SKM-1 treated with dmso at 0.1 percent for 144 hours (cell line): ENCODE results near the gene MRPL55.

Source experiments
- DNase-seq: peaks from one replicate; lab custom pipeline; 2025; ENCODE audit not compliant: unreplicated experiment; lab: John Stamatoyannopoulos, UW

MRPL55 gene

DNA sequence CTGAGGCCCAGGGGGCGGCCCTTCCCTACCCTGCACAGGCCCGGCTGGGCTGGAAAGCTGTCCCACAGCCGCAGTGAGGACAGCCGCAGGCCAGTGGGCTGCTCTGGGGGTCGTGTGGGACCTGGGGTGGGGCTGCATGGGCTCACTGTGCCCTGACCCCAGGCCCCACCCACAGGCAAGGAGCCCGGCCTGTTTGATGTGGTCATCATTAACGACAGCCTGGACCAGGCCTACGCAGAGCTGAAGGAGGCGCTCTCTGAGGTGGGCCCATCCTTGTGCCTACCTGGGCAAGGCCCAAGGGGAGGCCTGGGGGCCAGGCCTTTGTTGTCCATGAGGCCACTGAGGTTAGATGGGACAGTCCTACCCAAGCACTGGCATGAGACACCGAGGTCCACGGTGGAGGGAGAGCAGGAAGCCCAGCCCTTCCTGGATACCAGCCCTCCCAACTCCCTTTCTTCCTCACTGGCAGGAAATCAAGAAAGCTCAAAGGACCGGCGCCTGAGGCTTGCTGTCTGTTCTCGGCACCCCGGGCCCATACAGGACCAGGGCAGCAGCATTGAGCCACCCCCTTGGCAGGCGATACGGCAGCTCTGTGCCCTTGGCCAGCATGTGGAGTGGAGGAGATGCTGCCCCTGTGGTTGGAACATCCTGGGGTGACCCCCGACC, 39.2 kb upstream of the MRPL55 start:
- no peak for DNase-seq

DNA sequence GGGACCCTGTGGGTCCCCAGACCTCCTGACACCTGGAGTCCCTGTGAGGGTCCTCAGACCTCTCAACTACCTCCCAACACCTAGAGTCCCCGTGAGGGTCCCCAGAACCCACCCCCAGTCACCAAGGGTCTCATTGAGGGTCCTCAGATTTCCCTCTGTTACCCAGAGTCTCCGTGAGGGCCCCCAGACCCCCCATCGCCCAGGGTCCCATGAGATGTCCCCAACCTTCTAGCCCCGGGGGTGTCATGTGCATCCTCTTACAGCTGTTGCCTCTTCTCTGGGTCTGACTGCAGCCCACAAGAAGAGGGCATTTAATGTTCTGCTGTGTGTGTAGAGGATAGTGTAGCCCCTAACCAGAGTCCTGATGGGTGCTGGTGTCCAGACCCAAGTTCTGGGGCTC, 38.7 kb upstream of the MRPL55 start:
- no peak for DNase-seq

DNA sequence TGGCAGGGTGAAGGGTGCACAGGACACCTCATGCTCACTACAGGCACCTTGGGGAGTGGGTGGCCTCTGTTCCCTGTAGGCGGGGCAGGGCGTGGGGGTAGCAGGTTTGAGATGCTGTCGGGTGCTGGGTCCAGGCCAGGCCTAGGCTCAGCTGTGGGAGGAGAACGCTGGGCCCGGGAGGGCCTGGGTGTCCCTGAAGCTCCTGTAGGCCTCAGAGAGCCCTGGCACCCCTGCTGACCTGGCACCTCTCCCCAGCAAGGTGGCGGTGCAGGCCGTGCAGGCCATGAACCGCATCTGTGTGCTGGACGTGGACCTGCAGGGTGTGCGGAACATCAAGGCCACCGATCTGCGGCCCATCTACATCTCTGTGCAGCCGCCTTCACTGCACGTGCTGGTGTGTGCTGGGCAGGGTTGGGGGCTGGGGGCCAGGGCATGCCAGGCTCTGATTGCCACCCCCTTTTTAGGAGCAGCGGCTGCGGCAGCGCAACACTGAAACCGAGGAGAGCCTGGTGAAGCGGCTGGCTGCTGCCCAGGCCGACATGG, 38.1 kb upstream of the MRPL55 start:
- no peak for DNase-seq

DNA sequence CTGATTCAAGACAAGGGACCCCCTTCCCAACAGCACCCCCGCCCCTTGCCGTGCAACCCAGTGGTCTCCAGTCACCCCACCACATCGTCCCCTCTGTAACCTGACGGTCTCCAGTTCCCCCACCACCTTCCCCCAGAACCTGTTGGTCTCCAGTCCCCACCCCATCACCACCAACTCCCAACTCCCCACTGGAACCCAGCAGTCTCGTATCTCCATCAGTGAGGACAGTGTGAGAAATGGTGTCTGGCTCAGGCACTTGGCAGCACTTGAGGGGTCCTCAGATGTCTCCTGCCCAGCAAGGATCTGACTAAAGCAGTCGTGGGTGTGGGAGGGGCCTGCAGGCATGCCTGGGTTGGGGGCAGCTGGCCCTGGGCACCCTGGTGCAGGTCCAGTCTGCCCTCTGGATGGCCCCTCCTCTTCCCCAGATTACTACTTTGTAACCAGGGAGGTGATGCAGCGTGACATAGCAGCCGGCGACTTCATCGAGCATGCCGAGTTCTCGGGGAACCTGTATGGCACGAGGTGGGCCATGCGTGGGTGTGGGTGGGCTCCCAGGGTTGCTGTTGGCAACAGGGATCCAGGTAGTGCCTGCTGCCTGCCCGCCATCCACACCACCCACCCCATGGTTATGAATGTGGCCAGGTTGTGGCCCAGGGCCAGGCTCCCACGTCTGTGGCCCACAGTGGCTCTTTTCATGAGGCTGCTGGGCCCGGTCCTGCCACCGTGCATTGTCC, 37.5 kb upstream of the MRPL55 start:
- no peak for DNase-seq

GRCh38 chr1:228145463-228146416, 36.6 kb upstream of the MRPL55 start:
- no peak for DNase-seq

DNA sequence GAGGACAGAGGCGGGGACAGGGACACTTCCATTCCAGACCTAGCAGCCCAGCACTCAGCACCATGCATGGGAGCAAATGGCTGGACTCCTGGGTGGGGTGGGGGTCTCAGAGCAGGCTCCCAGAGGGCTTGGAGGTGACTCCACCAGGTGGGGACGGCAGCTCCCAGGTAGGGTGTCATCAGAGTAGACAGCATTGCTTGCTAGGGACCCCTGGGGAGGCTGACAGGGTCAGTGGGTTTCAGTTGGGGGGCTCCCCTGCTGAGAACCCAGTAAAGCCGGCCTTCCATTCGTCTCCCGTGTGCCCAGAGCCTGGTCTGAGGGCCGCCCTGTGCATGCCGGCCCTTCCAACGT, 35.9 kb upstream of the MRPL55 start:
- DNase-seq: no peak

- DNase-seq: no peak
Measured at GRCh38 chr1:228144193-228144992, 35.3 kb upstream of the MRPL55 start.

- DNase-seq: no peak
Measured at GRCh38 chr1:228143480-228144192, 34.5 kb upstream of the MRPL55 start.

GRCh38 chr1:228142701-228143136, 33.6 kb upstream of the MRPL55 start:
- no peak for DNase-seq

DNA sequence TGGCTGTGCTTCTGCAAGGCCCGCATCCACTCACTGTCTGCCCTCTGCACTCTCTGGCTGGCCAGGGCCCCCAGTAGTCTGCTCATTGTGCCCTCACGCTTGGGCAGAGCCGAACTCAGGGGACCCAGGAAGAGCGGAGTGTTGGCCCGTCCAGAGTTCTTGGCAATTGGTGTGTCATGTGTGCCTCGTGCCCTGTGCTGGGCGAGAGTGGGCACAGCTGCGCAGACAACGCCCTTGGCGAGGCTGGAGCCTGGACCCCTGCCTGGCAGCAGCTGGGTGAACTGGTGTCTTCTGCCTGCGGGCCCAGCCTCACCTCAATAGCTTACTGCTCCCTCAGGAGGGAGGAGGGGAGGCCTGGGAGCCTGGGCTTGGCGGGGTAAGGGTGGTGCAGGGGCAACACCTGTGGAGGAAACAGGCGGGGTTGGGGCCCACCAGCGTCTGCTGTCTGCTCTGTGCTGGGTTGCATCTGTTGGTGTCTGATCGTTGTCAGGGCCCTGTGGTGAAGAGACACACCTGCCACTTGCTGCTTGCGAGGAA, 33.1 kb upstream of the MRPL55 start:
- DNase-seq: no peak

- no peak for DNase-seq
Measured at GRCh38 chr1:228141226-228142044, 32.3 kb upstream of the MRPL55 start.

GRCh38 chr1:228140724-228141225, 31.7 kb upstream of the MRPL55 start:
- DNase-seq: no peak

GRCh38 chr1:228139931-228140723, 31.0 kb upstream of the MRPL55 start, which contains the start of gene GUK1:
Gene GUK1 (plus strand): TSS chr1:228140279. CDS start chr1:228140303, 24 bp downstream.
- peak; percentile 100 for DNase-seq

DNA sequence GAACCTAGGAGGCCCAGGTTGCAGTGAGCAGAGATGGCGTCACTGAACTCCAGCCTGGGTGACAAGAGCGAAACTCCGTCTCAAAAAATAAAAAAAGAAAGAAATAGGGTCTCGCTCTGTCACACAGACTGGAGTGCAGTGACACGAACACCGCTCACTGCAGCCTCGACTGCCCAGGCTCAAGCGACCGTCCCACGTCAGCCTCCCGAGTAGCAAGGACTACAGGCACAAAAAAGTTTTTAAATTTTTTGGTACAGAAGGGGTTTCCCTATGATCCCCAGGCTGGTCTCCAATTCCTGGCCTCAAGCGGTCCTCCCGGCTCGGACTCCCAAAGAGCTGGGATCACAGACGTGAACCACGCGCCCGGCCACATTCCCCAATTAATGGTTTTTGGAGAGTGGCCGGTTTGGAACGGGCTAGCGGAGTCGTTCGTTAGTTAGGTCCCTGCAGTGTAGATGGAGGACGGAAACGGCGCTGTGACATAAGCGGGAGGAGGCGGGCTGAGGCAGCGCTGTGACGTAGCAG, 30.4 kb upstream of the MRPL55 start:
- DNase-seq: no peak

DNA sequence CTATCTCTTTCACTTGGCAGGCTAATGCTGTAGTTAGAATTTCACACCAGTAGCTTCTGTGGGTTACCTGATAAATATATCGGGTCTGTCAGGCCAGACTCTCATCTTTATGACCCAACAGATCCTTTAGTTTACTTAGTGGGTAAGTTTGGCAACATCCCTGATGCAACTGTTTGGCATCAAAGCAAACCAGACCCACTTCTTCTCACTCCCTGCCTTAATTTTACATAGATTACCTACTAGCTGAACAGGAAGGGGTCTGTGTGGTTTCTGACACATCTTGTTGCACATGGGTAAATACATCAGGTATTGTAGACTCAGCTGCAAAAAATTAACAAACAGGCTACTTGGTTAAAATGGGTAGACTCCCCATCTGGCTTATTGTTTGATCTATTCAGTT, 27.8 kb upstream of the MRPL55 start:
- peak; percentile 22 for DNase-seq

- no peak for DNase-seq
Measured at GRCh38 chr1:228134591-228134990, 25.5 kb upstream of the MRPL55 start.

- DNase-seq: no peak
Measured at GRCh38 chr1:228131766-228132165, 22.7 kb upstream of the MRPL55 start.
